HG03460 (cell line): ENCODE data around the gene SLC1A7.

ENCODE experiments used
- ATAC-seq: cut with Tn5 transposase; IDR thresholded peaks from one replicate; pipeline ENCODE4 v1.9.1; 2021; ENCODE audit not compliant: unreplicated experiment

SLC1A7 gene

DNA sequence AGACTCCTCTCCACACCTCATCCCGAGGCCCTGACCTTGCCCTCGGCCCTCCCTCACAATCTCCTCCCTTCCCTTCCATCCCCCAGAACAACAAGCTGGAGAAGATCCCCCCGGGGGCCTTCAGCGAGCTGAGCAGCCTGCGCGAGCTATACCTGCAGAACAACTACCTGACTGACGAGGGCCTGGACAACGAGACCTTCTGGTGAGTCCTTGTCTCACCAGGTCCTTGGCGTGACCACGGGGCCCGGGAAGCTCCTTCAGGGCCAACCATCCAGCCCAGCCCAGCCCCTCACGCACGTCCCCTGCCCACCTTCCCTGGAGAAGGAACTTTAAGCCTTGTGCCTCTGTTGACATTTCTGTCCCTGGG is 64.9 kb downstream of the SLC1A7 start:
- ATAC-seq = no peak

DNA sequence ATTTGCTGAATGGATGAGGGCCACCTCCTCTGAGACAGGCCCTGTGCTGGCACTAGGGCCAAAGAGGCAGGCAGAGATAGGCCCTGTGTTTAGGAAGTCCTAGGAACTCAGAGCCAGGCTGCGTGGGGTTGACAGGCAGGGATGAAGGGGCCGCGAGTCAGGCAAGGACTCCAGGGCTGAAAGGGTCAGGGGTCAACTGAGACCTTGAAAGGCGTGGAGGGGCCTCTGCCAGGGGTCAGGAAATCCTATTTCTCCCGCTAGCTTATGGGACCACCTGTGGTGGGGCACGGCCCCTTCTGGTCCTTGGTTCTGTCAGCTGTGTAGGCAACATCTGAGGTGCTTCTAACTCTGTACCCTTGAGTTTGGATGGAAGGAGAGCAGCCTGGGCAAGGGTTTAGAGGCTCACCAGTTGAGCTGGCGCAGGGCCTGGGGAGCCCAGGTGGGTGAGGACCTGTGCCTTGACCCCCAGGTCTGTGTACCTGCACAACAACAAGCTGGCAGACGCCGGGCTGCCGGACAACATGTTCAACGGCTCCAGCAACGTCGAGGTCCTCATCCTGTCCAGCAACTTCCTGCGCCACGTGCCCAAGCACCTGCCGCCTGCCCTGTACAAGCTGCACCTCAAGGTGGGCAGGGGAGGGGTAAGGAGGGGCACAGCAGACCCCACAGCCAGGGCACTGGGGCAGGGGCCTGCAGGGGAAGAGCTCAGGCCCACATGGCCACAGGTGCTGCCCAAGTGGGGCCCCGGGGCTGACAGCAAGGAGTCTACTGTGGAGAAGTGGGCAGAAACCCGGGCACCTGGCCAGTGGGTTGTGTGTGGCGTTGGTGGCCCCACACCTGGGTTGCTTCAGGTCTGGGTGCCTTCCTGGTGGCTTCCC is 65.5 kb downstream of the SLC1A7 start:
- ATAC-seq = no peak

DNA sequence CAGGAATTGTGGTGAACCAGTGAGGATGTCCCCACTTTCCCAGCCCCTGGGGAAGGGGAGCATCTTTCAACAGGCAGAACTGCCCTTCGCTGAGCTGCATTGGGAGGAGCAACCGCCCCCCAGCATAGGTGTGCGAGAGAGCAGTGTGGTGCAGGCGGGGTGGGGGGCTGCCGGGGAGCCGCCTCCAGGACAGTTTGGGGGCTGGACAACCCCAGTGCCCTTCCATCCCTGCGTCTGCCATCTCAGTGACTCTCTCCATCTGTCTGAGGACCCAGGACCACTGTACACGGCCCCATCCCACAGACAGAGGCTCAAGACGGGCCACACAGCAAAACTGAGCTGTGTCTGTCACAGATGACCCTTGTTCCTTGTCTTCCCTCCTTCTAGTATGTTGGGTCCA is 66.3 kb downstream of the SLC1A7 start:
- ATAC-seq = no peak

DNA sequence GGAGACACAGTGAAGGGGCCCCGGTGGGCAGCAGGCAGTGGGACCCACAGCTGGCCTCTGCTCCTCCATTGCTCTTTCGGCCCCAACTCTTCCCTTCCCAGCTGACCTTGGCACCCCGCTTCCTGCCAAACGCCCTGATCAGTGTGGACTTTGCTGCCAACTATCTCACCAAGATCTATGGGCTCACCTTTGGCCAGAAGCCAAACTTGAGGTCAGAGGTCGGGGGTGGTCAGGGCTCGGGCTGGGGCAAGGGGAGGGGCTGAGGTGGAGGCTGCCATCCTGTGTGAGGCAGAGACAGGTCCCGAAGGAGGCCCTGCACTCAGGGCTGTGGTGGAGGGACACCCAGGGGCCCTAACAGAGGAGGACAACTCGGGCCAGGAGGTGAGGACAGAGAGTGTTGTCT is 66.7 kb downstream of the SLC1A7 start:
- no peak for ATAC-seq

DNA sequence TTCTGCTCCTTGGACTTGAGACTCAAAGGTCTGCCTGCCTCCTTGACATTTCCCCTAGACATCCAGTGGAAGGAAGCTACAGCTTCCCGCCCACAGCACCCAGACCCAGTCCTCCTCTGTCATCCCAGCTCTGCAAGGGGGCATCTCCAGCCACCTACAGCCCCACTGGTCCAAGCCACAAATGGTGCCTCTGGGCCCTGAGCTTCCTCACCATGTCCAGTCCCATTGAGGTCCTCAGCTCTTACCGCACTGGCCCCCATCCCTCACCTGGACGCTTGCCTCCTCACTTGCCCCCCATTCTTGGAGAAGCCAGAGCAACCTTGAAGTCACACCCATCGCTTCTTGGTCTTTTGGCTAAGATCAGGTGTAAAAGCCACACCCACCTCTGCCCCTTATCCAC is 67.2 kb downstream of the SLC1A7 start:
- no peak for ATAC-seq

DNA sequence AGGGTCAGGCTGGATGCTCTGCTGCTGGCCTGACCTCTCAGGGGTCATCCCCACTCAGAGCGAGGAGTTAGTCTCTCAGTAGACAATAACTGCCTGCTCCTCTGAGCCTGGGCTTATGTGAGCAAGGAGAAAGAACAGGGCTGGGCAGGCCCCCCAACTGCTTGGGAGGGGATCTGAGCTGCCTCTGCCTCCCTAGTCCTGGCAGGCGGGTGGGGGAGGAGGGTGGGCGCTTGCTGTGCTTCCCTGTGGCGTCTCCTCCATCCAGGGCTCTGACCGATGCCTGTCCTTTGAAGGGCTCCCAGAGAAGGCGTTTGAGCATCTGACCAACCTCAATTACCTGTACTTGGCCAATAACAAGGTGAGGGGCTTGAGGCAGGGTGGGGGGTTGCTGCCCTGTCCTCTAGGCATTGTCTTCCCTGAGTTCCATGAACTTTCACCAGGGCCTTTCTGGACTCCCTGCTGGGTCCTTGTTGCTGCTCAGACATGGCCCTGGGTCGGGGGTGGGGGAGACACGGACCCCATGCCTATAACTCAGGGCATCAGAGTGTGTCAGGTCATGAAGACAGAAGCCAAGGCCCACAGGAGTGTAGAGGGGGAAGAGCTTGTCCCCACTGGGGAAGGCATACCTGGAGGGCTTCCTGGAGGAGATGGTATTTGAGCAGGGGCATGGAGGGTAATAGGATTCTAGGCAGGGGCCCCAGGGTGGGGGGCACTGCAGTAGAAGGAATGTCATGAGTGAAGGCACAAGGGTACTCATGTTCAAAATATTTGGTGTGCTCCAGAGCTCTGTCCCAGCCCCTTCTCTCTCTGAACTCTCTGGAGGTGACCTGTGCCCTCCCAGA is 67.9 kb downstream of the SLC1A7 start:
- no peak for ATAC-seq

DNA sequence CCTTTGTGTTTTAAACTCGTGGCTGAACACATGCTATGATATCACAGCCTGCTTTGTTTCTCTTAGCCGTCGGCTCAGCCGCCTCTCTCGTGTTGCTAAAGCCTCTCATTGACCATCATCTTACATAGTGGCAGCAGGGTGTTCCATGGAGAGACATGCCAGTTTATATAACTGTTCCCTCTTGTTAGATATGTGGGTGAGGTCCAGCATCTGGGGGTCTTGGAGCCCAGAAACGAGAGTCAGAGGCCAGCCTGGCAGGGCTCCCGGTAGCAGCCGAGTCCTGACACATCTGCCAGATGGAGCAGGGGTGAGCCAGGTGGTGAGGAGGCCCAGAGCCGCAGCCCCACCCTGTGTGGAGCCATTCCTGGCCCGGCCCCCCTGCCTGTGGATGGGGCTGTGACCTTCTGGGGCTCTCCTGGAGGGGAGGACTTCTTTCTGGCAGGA is 68.5 kb downstream of the SLC1A7 start:
- ATAC-seq = no peak

DNA sequence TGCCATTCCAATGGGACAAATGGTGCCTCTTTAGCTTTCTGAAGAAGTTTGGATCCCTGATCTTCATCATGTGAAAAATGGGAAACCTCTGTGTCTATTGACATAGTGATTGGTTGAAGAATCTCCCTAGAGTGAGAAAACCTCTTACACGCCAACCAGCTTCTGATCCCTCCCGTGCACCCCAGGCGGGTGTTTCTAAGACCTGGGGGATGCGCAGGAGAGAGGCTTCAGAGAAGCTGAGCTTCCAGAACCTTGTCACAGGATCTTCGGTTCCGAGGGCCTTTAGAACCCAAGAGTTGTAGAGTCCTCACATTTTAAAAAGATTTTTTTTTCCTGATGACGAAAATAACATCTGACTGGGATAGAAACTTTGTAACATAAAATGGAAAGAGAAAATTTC is 69.2 kb downstream of the SLC1A7 start:
- ATAC-seq = no peak

DNA sequence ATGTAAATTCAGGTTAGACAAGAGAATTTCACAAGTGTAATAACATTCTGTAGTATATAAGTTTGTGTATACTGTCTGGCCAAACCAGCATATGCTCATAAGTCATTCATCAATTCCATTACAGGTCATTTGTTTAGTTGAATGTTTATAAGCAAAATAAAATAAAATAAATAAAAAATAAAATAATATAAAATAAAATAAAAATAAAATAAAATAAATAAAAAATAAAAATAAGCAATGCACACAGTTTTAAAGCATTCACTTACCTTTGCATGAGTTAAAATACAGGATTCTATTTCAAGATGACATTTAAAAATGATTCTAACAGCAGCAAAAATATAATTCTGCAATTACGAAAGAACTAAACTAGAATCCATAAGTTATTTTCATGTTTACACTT is 70.5 kb downstream of the SLC1A7 start:
- no peak for ATAC-seq

DNA sequence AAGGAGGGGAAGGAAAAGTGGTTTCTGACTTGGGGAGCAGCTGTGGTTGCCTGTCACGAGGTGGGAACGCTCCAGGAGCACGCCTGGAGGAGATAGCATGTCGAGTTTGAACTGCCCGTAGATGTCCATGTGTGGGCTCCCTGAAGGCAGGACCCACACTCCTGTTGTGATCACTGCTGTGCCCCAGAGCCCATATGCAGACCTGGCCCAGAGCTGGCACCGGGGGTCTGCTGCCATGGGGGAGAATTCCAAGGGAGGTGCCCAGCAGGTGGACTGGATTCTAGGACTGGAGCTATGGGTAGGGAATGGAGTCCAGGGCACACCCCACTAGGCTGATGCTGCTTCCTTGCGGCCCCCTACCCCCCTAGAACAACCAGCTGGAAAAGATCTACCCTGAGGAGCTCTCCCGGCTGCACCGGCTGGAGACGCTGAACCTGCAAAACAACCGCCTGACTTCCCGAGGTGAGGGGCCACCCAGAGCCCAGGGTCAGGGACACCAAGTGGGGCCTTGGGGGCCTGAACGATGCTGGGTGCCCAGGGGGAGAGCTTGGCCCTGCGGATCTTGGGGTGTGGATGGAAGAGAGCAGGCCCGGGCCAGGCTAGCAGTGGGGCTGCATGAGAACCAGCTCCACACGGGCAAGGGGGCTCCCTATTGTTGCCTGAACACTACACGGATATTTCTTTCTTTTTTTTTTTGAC is 71.1 kb downstream of the SLC1A7 start:
- no peak for ATAC-seq

DNA sequence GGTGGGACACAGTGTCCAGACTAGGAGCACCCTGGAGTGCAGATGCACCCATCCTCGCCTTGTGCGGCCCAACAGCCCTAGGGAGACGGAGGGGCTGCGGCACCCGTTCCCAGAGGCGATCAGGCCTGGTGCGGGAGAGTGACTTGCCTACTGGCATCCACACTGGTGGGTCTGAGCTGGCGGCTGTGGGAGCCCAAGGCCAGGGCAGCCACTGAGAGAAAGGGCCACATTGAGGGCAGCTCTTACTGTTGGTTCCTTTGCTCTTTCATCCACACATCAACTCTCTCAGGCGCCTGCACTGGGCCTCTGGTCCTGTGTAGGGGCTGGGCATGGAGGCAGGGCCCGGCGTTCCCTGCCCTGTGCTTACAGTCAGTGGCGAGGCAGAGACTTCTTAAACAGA is 71.8 kb downstream of the SLC1A7 start:
- ATAC-seq = no peak

DNA sequence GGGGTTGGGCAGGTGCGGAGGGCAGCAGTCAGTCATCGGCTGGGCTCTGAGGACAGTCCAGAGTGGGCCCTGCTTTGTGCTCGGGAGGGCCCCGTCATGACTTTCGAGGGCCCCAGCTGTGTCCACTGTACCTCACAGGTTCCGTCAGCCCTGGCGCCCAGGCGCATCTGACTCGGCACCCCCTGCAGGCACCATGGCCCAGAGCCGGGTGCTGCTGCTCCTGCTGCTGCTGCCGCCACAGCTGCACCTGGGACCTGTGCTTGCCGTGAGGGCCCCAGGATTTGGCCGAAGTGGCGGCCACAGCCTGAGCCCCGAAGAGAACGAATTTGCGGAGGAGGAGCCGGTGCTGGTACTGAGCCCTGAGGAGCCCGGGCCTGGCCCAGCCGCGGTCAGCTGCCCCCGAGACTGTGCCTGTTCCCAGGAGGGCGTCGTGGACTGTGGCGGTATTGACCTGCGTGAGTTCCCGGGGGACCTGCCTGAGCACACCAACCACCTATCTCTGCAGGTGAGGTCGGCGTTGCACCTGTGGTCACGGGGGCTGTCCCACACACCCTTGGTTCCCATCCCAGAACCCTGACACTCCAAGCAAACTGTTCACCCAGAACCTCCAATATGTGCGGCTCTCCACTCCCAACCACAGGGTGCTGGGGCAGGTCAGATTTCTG is 72.6 kb downstream of the SLC1A7 start:
- no peak for ATAC-seq

DNA sequence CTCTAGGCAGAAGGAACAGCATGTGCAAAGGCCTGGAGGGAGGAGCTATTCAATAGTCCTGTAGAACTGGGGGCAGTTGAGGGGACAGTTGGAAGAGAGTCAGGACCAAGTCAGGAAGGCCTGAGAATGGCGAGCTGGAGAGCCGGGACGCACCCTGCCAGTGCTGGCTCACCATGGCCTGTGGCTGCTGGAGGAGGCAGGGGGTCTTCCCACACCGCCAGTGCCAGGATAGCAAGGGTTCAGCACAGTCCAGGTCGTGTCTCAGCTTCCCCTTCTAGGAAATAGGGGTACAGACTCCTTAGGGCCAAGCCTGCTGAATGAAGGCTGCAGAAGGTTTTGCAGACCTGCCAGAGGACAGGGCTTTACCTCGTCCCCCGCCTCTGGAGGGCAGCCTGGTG is 73.2 kb downstream of the SLC1A7 start:
- no peak for ATAC-seq

DNA sequence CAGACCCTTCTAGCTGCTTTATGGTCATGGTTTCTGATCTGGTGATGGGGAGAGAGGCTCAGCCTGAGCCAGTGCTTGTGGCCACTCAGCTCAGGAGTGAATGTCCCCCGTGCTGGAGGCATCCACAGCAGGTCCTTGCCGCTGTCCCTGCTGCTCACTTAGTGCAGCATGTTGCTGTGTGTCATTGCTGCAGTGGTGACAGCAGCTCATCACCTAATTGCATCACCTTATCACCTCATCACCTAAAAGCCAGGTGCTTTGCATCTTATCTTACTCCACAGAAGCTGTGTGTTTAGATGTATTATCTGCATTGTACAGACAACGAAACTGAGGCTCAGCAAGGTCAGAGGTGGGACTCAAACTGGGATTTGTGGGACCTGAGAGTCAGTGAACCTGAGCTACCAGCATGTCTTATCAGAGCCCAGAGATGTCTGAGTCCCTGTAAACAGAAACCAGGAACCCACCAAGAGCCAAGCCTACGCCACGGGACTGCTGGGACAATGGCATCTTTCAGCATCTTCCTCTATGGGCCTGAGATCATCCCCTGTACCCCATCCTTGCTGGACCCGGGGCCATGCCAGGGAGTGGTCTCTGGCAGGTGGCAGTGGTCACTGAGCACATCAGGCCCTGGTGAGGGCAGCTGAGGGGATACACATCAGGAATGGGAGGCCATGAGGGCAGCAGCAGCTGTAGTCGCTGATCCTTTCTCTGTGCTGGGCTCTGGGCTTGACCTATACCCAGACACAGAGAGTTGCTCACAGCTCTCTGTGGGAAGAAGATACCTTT is 73.9 kb downstream of the SLC1A7 start:
- ATAC-seq = no peak

DNA sequence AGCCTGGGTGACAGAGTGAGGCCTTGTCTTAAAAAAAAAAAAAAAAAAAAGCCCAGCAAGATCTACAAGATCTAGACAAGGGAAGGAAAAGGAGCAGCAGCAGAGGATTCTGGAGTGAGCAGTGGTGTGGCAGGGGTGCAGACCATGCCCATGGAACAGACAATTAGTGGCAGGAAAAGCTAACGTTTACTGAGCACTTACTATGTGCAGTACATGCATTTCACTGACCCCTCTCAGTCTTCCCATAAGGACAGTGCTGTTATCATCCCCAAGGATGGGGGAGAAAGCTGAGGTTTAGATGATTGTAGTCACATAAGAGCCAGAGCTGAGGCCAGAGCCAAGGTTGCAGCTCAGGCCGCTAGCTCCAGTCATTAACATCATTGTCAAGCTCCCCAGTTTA is 74.6 kb downstream of the SLC1A7 start:
- ATAC-seq = no peak

DNA sequence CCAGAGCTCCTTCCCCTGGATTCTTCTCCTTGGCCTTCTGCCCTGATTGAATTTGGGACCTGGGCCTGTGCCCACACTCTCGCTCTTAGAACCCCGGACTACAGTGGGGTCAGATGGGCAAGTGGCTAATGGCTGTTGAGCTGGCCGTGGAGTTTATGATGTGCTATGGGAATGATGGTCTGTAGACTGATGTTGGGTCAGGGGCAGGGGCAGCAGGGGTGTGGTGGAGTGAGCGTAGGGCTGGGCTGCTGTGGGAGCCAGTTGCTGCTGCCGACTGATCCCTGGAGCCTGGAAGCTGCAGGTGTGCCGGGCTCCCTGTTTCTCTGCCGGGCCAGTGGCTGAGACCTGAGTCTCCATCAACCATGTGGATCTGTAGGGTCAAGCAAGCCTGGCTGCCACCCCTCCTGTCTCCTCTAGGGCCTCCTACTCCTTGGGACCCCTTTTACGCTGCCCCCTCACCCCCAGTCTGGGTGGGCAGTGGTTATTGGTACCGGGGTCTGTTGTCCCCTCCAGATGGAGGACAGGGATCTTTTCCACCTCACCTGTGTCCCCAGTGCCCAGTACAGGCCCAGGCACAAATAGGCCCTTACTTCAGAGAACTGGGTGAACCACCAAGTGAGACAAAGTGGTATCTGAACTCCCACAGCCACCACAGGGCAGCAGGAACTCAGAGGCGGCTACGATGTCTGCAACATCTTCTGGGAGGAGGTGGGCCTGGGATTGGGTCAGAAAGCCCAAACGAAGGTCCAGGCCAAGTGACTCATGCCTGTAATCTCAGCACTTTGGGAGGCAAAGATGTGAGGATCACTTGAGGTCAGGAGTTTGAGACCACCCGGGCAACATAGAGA is 75.3 kb downstream of the SLC1A7 start:
- ATAC-seq = no peak

DNA sequence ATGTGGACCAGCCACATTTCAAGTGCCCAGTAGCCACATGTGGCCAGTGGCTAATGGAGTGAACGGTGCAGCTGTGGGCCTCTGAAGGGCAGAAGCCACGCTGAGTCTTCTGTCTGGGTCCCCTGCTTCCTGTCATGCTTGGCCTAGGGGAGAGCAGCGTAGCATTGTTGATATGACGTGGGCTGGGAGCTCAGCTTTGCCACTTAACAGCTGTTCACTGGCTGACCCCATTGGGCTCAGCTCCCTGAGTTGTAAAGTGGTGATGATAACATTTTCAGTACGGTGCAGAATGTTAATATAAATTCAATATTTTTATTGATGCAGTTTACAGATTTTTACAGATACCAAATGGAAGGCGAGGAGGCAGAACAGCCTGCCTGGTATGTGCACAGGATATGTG is 76.0 kb downstream of the SLC1A7 start:
- ATAC-seq = no peak

DNA sequence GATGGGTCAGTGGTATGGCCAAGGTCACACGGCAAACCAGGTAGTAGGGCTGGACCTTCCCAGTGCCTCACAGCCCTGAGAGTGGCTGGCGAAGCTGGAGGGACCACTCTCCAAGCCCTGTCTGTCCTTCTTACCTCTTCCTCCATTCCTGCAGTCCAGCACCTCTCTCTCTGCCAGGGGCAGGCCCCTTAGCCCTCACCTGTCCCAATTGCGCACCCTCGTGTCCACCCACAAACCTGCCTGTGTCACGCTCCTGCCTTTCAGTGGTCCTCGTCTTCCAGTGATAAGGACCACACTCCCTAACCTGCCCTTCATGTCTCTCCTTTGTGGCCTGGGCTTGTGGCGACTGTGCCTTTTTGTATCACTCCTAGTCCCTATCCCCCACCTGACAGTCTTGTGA is 77.0 kb downstream of the SLC1A7 start:
- no peak for ATAC-seq

DNA sequence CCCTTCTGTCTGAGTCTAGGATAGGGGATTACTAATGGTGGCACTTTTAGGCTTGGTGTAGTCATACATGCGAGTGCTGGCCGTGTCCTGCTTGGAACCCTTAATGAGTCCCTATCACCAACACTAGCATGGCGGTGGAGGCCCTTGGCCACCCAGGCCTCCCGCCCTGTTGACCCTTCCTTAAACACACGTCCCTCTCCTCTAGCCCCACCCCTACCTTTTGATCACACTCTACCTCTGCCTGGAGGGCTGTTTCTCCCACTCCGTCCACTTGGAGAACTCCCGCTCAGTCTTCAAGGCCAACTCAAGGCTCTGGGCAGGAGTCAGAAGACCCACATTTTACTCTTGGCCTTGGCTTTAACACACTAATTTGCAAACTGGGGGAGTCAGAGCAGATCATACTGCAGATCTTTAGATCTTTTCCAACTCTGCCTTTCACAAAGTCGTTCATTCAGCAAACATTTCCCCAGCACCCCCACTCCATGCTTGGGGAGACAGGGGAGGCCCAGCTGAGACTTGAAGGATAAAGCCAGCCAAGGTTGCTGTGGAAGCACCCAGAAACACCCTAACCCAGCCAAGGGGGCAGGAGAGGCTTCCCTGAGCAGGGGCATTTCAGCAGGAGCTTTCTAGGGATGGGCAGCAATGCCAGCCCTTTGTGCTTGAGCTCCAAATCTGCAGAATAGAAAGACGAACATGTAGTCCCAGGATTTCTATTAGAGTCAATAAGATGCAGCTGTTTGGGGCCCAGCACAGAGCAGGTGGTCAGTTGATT is 78.5 kb downstream of the SLC1A7 start:
- no peak for ATAC-seq
